Myocyte (in vitro differentiated cells): ENCODE results near the gene PPP2R2B. TPM values are rescaled to one million over a fixed set of nuclear protein-coding genes. Genes with fewer than 3 reads are reported as not detected.

Experiments
- DNase-seq: peaks from one replicate; pipeline ENCODE4 v3.0.0-alpha.2; 2012; ENCODE audit warnings: low read depth
- total RNA-seq: library from RNA; depleted of rRNA; stranded (reverse); fragments of >200 nt; gene quantifications from 2 replicates; pipeline ENCODE4 v1.2.3, GENCODE V29; 2014

The PPP2R2B gene
- total RNA-seq, 1 donor from 2014 or later: 0.21 TPM

DNA sequence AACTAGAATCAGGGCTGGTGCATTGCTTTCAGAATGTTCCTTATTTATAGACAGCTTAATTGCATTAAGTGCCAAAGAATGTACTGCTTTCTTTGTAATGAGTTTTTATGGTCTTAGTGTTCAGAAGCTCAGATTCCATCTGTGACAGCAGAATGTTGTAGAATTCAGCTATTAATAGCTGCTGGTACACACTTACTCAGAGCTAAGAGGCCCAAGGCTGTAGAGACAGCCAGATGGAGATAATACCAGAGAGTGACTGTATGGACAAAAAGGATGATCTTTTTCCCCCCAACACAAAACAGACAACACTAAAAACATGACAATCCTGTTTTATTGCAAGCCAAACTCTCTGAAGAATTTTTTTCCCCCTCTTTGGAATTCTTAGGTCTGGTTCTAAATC, 50.2 kb downstream of the PPP2R2B start:
- DNase-seq: no peak

DNA sequence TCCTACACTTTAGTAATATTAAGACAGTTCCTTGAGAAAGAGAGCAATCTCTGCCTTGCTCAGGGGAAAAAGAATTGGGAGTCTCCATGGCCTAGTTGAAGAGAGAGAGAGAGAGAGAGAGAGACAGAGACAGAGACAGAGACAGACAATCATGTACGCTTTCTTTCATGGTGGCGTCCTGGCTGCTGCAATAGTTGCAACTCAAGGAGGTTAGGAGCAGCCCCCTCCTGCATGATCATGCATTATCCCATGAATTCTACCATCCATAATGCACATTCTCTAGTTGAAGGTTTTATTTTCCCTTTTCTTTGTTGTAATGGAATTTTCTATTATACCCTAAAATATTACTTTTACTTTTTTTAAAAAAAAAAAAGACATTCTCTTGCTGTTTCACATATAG, 50.7 kb downstream of the PPP2R2B start:
- DNase-seq: no peak

DNA sequence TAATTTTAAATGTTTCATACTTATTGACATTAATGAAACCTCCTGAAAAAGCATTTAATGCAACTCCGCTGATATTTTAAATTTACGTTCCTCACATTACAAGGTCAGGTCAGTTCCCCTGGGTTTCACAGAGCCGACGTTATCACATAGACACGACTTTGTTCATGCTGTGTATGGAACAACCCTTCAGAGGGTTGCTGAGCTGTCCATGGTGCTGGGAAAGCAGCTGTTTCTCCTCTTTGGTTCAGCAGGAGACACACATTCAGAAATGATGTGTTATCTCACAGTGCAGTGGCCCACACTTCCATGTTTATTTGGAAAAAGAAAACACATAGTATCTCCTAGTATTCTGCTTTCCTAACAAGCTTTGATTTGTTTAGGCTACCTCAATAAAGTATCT, 53.5 kb downstream of the PPP2R2B start:
- DNase-seq: peak; percentile 75

DNA sequence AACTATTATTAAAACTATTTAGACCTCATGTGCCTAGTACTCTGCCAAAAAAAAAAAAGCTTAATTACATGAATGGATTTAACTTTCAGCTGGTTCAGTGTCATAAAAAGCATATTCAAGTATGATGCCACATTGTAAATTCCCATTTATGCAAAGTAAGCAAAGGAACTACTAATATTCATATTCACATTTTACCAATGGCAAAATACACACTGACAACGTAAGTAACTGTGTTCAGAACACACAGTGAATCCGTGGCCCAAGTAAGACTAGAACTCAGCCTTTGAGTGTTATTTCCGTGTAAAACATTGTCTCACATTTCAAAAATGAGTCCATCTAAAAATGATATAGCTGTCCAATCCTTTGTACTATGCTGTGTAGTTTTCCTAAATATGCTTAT, 56.8 kb downstream of the PPP2R2B start:
- no peak for DNase-seq

DNA sequence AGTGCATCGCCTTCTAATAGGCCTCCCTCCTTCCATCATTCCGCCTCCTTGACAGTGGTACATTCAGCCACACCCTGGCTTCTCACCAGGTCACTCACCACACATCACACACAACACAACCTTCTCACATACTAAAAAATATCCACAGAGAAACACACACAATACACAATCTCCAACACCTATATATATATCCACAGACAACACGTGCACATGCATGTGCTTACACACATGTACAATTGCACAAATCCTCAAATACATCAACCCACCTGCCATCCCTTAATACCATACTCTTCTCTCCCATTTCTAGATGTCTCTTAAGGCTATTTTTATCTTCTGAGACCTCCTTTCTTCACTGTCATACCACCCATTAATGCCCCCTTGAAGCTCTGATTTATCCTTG, 57.6 kb downstream of the PPP2R2B start:
- DNase-seq: no peak

DNA sequence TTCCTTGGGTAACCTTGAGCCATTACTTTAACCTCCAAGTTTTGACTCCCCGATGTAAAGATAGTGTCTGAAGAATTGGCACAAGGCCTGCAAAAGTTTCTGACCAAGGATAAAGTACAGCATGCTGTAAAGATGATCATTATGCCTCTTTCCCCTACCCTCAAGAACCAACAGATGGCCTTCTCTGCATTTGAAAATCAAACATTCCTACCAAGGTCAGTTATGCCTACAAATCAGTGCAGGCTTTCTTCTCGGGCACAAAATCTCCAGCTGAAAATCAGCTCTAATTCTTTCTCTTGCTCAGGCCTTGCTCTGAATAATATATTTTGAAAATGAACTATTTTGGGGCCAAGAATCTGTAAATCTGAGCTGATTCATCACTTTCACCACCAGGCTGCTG, 59.7 kb downstream of the PPP2R2B start:
- no peak for DNase-seq

DNA sequence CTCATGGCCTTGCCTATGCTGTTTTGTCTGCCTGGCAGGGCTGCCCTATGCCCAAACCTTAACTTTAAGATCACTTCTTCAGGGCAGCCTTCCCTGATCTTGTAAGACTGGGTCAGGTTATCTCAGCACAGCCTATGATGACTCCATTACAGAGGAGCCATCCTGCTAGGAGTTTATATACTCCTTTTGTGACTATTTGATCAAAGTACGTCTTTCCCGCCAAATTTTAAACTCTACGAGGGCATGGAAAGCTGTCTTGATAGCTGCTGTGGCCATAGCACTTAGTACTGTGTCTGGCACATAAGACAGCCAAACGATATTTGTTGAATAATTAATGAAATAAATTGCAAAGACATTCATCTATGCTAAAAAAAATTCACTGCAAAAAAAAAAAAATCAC, 60.6 kb downstream of the PPP2R2B start:
- no peak for DNase-seq

DNA sequence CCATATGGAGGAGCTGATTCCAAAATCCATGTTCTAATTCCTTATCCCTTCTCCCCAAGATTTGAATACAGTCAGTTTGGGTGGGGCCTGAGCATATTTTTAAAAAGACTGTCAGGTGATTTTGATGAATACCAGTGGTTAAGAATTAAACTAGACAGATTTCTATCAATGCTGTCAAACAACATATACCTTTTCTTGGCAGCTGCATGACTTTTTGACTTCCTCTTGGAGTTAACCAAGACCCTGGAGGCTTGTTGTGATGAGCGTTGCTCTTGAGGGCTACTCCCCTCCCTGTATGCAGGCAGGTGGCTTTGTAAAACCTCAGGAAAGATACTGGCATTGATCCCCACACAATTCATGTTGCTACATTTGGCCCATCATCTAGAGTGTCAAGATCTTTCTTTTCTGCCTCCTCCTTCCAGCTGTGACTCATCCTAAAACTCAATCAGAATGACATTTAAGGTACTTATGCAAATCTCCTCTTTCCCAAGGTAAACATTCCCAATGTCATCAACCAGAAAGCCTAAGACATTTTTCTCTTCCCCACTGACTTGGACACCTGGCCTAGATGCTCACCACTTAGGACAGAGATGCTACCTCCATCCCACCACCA, 61.7 kb downstream of the PPP2R2B start:
- no peak for DNase-seq

DNA sequence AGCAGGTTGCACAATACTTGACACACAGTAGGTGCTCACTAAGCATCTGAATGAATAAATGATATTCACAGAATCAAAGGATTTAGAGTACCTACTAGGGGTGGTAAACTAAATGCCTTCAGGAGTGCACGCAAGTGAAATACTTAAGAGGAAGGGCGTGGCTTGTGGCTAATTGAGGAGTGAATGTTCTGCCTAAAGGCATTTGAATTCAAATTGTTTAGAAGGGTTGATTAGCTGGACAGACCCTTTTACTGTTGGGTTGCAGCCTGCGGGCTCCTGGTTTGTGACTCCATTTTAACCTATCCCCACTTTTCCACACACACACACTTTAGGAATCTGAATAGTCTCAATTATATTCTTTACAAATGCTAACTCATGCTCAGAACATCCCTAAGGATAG, 63.1 kb downstream of the PPP2R2B start:
- no peak for DNase-seq

DNA sequence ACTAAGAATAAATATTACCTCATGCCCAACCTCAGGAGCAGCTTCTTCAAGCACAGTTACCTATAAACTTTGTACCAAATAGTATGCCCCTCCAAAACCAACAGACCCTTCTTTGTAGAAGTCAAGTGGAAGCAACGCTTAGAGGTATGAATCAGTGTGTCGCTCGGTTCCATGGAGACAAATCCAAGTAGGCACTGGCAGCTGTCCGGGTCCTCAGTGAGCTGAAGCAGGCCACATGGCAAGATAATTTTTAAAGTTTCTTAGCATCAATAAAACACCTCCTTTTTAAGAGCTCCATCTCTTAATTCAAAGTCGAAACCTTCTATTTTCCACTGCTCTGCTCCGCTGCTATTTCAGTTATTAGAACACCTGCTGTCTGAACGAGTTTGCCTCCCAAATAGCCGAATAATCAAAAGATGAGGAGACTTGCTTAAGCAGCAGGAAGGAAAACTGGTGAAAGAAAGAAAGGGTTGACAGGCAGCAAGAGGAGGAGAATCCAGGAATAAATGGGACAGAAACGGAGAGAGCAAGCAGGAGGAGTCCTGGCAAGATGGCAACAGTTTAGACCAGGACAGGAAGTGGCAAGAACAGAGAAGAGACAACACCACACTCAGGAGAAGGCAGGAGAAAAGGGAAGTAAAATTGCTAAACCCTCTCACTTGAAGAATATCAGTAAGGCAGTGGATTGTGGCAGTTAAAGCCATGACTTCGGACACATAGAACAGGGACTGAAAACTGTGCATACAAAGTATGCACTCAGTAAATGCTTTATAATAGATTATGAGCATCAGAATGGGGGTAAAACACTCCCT, 65.0 kb downstream of the PPP2R2B start:
- DNase-seq: no peak

DNA sequence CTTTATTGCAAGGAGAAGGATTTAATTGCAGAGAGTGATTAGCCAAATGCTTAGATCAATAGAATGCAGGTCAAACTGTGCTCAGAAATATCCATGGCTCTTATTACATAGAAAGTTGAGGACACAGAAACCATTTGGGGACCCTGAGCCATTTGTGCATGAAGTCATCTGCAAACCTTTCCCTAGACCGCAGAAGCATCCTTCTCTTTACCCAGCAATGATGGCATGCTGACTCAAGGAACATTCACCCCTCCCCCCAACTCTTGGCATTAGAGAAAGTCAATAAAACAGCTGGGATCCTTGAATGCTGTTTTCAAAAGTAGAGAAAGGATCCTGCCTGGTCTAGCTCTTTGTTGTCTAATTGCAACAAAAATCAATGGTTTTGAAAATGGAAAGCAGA, 73.5 kb downstream of the PPP2R2B start:
- DNase-seq: peak; percentile 84

DNA sequence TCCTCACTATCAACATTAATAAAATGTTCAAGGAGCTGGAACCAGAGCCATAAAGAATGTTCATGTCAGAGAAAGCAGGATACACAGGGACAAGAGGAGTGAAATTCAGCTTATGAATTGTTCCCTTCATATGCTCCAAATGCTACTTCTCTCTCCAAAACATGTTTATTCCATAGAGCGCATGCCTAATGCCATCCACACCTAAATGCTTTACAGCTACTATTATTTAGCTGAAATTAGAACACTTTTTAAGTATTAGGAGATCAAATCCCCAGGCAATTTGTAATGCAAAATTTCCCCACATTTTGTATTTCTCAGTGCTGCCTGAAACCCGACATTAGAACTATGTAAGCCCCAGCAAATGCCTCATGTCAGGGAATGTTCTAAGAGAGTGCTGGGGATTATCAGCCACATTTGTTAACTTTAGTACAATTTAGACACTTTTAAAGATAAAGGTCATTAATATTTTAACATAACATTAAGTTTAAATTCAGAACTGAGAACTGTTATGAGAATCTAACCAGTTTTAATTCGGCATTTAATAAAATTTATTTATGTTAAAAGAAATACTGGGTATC, 75.5 kb downstream of the PPP2R2B start:
- no peak for DNase-seq

DNA sequence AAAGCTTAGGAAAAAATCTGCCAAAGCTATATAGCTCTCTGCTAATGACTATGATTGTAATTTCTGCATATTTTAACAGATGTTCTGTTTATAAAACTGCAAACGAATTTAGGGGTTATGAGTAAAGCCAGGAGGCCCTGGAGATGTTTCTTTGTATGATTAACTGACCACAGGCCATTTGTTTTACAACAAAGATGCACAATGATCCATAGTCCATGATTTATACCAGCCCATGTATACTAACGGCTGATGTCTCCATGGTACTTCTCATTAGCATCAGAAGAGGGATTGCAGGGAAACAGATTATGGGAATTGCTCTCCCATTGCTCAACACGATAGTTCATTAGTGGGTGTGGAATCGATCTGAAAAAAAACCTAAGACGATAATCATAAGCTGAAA, 78.9 kb downstream of the PPP2R2B start:
- DNase-seq: no peak

DNA sequence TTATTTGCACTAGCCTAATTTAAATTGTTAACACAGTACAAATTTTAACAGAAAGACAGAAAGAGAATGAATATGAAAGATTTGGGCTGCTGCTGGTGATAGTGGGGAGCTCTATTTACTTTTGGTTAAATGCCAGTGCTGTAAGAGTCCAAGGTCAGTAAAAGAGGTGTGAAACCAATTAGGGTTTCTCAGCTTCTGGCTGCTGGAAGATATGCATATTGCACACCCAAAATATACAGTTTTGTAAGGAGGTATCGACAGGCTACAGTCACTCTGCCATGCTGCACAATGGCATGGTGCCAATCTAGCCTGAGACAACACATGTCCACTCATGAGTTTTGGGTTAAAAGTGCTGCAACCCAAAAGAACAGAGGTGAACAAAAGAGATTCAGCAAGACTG, 79.3 kb downstream of the PPP2R2B start:
- DNase-seq: no peak

DNA sequence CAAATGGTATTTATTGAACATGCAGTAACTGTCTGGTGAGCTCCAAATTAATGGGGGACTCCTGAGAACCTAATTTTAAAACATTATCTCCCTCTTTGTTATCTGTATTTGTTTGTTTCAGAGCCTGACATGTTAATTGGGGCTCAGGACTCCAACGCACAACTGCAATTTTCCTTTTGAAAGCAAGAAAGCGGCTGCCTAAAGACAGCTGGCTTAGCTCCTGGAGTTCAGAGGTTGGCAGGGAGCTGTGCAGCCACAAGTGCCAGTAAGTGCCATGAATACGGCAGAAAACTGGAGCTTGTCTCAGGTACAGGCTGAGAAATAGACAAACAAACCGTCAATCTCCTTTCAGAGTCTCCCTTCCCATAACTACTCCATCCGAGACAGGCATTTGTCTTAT, 80.9 kb downstream of the PPP2R2B start:
- DNase-seq: no peak

DNA sequence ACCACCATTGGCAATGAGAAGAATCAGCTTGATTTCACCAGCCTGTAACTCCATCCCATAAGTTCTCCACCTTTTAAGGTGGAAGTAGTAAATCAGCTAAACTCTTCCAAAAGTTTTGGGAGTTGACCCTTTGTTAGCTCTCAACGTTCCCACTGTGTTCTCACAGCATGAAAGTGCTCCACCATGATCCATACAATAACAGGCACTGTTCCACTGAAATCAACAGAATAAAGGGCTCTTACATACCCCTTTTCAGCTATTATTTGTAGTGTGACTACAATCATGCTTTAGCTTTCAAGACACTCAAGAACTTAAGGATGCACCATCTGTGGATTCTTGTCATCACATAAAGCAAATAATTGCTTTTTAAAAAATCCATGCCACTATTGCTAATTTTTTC, 81.6 kb downstream of the PPP2R2B start:
- DNase-seq: no peak

DNA sequence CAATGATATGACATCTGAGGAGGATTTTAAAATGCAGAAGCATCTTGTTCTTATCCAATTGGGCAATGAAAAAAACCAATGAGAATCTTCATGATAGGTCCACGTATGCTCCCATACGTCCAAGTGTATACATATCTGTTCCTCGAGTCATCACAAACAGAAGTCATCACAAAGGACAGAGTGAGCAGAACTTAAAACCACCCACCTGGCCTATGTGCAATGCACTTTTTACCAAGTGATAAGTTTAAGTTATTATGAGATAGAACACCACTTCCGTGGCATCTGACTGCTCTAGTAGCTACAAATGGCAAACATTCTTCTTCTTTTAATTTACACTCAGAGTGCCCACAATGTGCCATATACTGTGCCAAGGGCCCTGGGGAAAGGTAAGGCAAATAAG, 82.4 kb downstream of the PPP2R2B start:
- DNase-seq: no peak

DNA sequence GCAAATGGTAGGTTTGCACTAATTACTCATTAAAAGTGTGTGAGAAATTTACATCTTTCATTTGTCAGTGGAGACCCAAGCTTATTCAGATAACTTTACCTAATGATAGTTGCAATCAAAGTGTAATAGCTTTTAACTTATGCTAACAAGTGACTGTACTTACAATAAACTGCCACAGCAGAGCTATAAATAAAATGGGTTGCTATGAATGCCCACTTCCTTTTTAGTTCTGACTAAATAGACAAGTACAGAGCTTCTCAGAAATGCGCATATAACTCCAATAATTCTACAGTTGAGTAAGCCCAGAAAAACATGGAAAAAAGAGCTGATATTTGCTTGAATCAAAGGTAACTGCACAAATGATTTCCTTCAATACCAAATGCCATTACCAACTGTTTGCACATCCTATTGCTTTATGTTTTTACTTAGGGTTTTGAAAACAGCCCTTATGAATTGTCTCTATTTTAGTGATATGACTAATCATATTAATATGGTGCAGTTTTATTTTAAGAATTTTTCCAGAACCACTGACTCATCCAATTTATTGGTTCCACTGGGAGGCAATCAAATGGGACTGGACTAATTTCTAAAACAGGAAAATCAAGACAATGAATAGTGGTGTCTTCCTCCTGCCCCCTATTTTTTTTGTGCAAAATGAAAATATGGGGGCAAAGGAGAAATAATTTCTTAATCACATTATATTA, 84.1 kb downstream of the PPP2R2B start:
- peak; percentile 30 for DNase-seq

DNA sequence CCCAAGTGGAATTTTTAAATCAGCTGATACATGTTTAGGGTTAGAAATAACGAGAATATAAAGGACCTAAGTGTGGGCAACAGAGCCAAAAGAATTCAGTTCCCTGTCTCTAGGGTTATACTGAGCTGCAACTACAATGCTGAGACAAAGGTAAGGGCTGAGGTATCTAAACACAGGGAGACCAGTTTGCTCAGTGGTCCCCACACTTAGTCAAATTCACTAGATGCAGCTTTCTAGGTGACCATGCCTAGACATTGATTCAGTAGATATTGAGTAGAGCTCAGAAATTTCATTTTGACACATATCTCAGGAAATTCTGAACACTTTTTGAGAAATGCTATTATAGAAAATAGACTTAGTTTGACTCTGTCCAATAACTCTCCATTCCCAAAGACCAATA, 84.8 kb downstream of the PPP2R2B start:
- DNase-seq: no peak

DNA sequence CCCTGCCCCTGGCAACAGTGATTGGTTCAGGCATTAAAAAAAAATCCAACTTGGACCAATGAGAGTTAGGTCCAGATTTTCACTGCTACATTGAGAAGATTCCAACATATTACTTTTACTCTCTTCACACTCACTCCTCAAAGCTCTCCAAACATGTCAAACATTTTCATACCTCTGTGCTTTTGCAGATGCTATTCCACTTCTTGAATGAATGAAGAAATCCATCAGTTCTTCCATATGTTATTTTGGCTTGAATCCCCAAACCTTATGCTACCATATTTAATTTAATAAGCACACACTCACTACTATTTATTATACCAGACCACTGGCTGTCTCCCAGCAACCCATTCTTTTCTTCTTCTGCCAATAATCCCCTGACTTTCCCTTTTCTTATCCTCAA, 87.1 kb downstream of the PPP2R2B start:
- no peak for DNase-seq

DNA sequence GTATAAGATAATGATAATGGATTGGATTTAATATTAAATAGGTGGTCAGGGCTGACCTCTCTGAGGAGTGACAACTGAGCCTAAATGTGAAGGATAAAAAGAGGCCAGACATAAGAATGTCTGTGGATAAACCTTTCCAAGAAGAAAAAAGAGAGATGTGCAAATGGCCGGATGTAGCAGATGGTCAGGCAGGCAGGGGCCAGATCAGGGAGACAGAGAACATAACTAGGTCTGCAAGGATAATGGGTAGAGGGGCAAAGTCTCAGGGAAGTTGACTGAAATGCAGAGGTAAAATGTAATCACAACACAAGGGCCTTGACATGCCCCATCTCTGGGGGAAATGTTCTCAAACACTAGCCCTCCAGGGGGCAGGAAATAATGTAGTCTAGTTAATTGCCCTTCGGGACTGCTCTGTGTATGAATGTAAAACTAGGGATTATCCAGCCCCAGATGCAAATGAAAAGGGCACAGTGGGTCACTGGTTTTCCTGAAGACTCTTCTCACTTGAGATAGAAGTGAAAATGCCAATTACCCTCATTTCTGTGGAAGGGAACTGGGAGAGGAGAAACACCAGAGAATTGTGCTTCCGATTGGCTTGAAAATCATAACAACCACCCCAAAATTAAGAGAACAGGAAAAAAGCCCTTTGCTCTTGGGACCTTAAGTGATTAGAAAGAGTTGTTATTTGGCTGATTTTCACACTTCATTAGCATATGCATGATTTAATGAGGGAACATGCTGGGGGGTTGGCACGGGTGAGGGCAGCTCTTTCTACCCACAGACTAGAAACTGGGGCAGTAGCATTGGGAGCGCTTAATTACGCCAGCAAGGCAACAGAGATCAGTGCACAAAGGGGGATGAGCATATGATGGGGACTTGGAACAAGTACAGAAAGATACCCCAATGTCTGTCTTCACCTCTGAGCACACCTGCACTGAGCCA, 88.6 kb downstream of the PPP2R2B start:
- no peak for DNase-seq
